VCaP (cell line): ENCODE results near the gene ZSCAN30.

Source experiments
- H3K27ac ChIP-seq: fragments of 450-650 bp; 2 replicates; pipeline ENCODE4 v1.5.1; 2017
- CTCF ChIP-seq: fragments of 450-650 bp; conservative IDR thresholded peaks from 2 replicates; pipeline ENCODE4 v1.5.1; 2017; ENCODE audit warnings: mild to moderate bottlenecking, moderate library complexity

The ZSCAN30 gene

GRCh38 chr18:35291166-35291565 lies 1.1 kb upstream of the ZSCAN30 start:
- H3K27ac ChIP-seq, result peak overlapping the region; percentile 88
- TF ChIP-seq CTCF, result no peak

- TF ChIP-seq CTCF, result no peak
- peak overlapping the region; percentile 88 for H3K27ac ChIP-seq
Measured at GRCh38 chr18:35289727-35290093, 319 bp downstream of the ZSCAN30 start.

- H3K27ac ChIP-seq, result peak overlapping the region; percentile 88
- TF ChIP-seq CTCF, result no peak
Measured at GRCh38 chr18:35289293-35289692, 736 bp downstream of the ZSCAN30 start.

DNA sequence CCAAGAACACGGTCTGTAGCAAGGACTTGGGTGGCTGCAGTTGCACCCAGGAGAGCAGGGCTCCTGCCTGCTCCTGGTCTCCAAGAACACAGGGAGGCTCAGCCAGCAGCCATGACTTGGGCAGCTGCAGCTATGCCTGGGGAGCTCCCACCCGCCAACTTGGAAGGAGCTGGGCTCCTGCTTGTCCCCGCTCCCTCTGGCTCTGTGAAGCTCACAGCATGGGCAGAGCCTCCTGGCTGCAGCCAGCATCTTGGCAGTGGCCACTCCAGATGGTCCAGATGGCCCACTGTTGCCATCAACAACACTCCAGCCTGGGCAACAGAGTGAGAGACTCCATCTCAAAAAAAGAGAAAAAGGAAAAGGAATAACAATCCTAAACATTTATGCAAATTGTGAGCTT lies 5.2 kb downstream of the ZSCAN30 start:
- TF ChIP-seq CTCF, result no peak
- H3K27ac ChIP-seq, result no peak overlapping the region

GRCh38 chr18:35283923-35284794 lies 5.9 kb downstream of the ZSCAN30 start:
- no peak overlapping the region for H3K27ac ChIP-seq
- TF ChIP-seq CTCF, result no peak

- TF ChIP-seq CTCF, result no peak
- no peak overlapping the region for H3K27ac ChIP-seq
Measured at GRCh38 chr18:35282353-35282752, 7.7 kb downstream of the ZSCAN30 start.

GRCh38 chr18:35278969-35279368 lies 11.1 kb downstream of the ZSCAN30 start:
- TF ChIP-seq CTCF, result no peak
- no peak overlapping the region for H3K27ac ChIP-seq
